Measurements from ENCODE around the gene ISCU. TPM values are rescaled to one million over a fixed set of nuclear protein-coding genes. Genes with fewer than 3 reads are reported as not detected.
A peak's percentile ranks its signal among the peaks of the same experiment; 100 is the strongest.

The ISCU gene
- total RNA-seq, 1 donor from 2014 or later: 48.4 TPM

DNA sequence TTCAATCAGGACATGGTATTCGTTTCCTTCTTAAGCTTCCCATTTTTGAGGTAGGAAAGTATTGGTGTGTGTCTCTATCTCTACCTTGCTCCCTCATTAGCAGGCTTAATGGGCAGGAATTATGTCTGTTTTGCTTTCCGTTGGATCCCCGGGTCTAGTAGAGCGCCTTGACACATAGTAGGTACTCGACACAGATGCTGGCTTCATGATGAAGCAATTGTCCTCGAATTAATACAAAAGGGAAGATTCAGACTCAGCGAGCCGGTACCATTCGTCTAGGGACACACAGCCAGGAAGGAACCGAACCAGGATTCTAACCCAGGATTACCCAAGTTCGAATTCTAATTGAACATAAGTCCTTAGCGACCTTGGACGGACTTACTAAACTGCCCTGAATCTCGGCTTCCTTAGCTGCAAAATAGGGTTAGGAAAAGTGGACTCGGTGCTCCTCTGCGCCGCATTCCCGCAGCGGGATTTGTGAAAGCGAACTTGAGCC lies 496 bp upstream of the ISCU start:
- H3K4me1 Mint-ChIP-seq (ENCODE audit: low read depth, unreplicated experiment): peaks cover 21% of the 10 kb centered on the region
- H3K4me3 Mint-ChIP-seq (ENCODE audit: unreplicated experiment): peak overlapping the region; percentile 100
- peaks cover 4% of the 10 kb centered on the region for H3K27me3 Mint-ChIP-seq (ENCODE audit: unreplicated experiment)
- TF ChIP-seq, protein P1, sequence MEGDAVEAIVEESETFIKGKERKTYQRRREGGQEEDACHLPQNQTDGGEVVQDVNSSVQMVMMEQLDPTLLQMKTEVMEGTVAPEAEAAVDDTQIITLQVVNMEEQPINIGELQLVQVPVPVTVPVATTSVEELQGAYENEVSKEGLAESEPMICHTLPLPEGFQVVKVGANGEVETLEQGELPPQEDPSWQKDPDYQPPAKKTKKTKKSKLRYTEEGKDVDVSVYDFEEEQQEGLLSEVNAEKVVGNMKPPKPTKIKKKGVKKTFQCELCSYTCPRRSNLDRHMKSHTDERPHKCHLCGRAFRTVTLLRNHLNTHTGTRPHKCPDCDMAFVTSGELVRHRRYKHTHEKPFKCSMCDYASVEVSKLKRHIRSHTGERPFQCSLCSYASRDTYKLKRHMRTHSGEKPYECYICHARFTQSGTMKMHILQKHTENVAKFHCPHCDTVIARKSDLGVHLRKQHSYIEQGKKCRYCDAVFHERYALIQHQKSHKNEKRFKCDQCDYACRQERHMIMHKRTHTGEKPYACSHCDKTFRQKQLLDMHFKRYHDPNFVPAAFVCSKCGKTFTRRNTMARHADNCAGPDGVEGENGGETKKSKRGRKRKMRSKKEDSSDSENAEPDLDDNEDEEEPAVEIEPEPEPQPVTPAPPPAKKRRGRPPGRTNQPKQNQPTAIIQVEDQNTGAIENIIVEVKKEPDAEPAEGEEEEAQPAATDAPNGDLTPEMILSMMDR (IDR thresholded peaks at IDR 0.05; ENCODE audit: partially characterized antibody, unreplicated experiment): no peak
- no peak for DNase-seq
- H3K27ac Mint-ChIP-seq (ENCODE audit: unreplicated experiment): peak overlapping the region; percentile 100
- peaks cover 2% of the 10 kb centered on the region for H3K9me3 Mint-ChIP-seq (ENCODE audit: unreplicated experiment)
- H3K36me3 Mint-ChIP-seq (ENCODE audit: unreplicated experiment): no peaks in the 10 kb centered on the region

DNA sequence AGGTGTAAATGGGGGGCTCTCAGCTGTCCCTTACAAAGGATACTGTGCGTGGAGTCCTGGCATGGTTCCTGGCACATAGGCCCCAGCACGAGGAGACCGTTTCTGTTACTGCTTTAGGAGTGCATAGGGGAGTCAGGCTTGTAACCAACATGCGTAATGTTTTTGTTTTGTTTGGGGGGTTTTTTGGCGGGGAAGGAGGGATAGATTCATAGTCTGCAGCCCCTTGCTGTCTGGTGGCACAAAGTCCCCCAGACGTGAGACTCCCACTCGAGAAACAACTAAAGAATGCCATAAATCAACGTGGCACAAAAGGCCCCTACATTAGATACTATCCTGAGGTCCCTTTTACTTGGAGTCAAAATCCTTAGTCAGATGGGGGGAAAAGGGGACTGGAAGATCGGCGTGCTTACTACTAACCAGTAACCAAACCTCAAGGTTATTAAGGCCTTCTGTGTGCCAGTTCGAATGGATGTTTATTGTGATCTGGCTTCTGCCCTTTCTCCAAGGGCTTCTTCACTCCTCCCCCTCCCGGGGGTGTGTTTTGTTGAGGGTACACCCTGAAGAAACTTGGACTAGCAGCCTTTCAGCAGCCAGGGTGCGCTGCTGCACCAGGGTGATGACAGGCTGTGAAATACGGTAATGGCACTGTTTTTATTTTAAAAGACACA lies 874 bp downstream of the ISCU start:
- H3K27ac Mint-ChIP-seq (ENCODE audit: unreplicated experiment): peak overlapping the region; percentile 89
- peaks cover 4% of the 10 kb centered on the region for H3K27me3 Mint-ChIP-seq (ENCODE audit: unreplicated experiment)
- peaks cover 21% of the 10 kb centered on the region for H3K4me1 Mint-ChIP-seq (ENCODE audit: low read depth, unreplicated experiment)
- no peaks in the 10 kb centered on the region for H3K36me3 Mint-ChIP-seq (ENCODE audit: unreplicated experiment)
- peak; percentile 78 for DNase-seq
- H3K4me3 Mint-ChIP-seq (ENCODE audit: unreplicated experiment): peak overlapping the region; percentile 92
- TF ChIP-seq, protein P1 (IDR thresholded peaks at IDR 0.05; ENCODE audit: partially characterized antibody, unreplicated experiment): no peak
- H3K9me3 Mint-ChIP-seq (ENCODE audit: unreplicated experiment): peaks cover 2% of the 10 kb centered on the region

- DNase-seq: no peak
- Mint-ChIP-seq H3K9me3 (ENCODE audit: unreplicated experiment) (peaks cover 2% of the 10 kb centered on the region), H3K27ac (ENCODE audit: unreplicated experiment) (peak overlapping the region; percentile 33), H3K36me3 (ENCODE audit: unreplicated experiment) (no peaks in the 10 kb centered on the region), H3K4me1 (ENCODE audit: low read depth, unreplicated experiment) (peaks cover 24% of the 10 kb centered on the region), H3K4me3 (ENCODE audit: unreplicated experiment) (peak overlapping the region; percentile 92), H3K27me3 (ENCODE audit: unreplicated experiment) (peaks cover 4% of the 10 kb centered on the region)
- TF ChIP-seq, protein P1 (IDR thresholded peaks at IDR 0.05; ENCODE audit: partially characterized antibody, unreplicated experiment): no peak
Observed at GRCh38 chr12:108563804-108564151, 1.4 kb downstream of the ISCU start.

- Mint-ChIP-seq H3K9me3 (ENCODE audit: unreplicated experiment) (peaks cover 2% of the 10 kb centered on the region), H3K27me3 (ENCODE audit: unreplicated experiment) (peaks cover 4% of the 10 kb centered on the region), H3K36me3 (ENCODE audit: unreplicated experiment) (no peaks in the 10 kb centered on the region), H3K4me1 (ENCODE audit: low read depth, unreplicated experiment) (peaks cover 24% of the 10 kb centered on the region), H3K4me3 (ENCODE audit: unreplicated experiment) (no peak overlapping the region), H3K27ac (ENCODE audit: unreplicated experiment) (peak overlapping the region; percentile 55)
- no peak for DNase-seq
- TF ChIP-seq, protein P1 (IDR thresholded peaks at IDR 0.05; ENCODE audit: partially characterized antibody, unreplicated experiment): no peak
Observed at GRCh38 chr12:108564724-108565123, 2.3 kb downstream of the ISCU start.

DNA sequence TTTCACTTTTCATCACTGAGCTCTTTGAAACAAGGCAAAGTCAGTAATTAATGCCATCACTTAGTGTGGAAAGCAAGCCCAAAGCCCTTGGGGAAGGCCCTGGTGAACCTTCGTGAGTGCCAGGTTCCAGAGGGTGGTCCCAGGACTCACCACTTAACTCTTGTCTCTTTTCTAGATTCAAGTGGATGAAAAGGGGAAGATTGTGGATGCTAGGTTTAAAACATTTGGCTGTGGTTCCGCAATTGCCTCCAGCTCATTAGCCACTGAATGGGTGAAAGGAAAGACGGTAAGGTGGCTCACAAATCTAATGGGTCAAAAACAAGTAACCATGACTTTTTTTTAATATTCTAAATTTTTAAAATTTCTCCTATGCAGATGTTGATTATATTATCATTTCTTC lies 2.8 kb downstream of the ISCU start:
- Mint-ChIP-seq H3K36me3 (ENCODE audit: unreplicated experiment) (no peaks in the 10 kb centered on the region), H3K9me3 (ENCODE audit: unreplicated experiment) (peaks cover 2% of the 10 kb centered on the region), H3K4me1 (ENCODE audit: low read depth, unreplicated experiment) (peaks cover 20% of the 10 kb centered on the region), H3K27me3 (ENCODE audit: unreplicated experiment) (peaks cover 4% of the 10 kb centered on the region), H3K27ac (ENCODE audit: unreplicated experiment) (no peak overlapping the region), H3K4me3 (ENCODE audit: unreplicated experiment) (no peak overlapping the region)
- no peak for DNase-seq
- TF ChIP-seq, protein P1 (IDR thresholded peaks at IDR 0.05; ENCODE audit: partially characterized antibody, unreplicated experiment): no peak

All from glutamatergic neuron (in vitro differentiated cells).